Prostate gland (tissue), 2 donors: ENCODE data around the gene ELK4. TPM values are rescaled to one million over a fixed set of nuclear protein-coding genes. Genes with fewer than 3 reads are reported as not detected.
A peak's percentile ranks its signal among the peaks of the same experiment; 100 is the strongest.

Source experiments
- DNase-seq: peaks from one replicate; pipeline ENCODE4 v3.0.0-alpha.2; 2019; ENCODE audit warnings: low spot score
- H3K27ac ChIP-seq, 2 donors: fragments of 200-600 bp; sonication (generic); 2 replicates each; pipeline ENCODE4 v1.5.1; 2017 to 2019
- H3K27me3 ChIP-seq: fragments of 200-600 bp; sonication (generic); replicated peaks from 2 replicates; pipeline ENCODE4 v1.5.1; 2019; ENCODE audit not compliant: insufficient read depth
- H3K36me3 ChIP-seq, 2 donors: fragments of 200-600 bp; sonication (generic); 1 replicate in 1 of 2; 2 replicates in 1 of 2; pipeline versions ENCODE4 v1.5.1 to v1.8.1; 2017 to 2019
- H3K4me1 ChIP-seq: fragments of 200-600 bp; sonication (generic); replicated peaks from 2 replicates; pipeline ENCODE4 v1.5.1; 2019
- H3K4me3 ChIP-seq, 2 donors: fragments of 200-600 bp; sonication (generic); 2 replicates each; pipeline ENCODE4 v1.5.1; 2017 to 2019
- H3K9me3 ChIP-seq: fragments of 200-600 bp; sonication (generic); 2 replicates; pipeline ENCODE4 v1.5.1; 2017
- POLR2A ChIP-seq: fragments of 450-650 bp; IDR thresholded peaks from one replicate; pipeline ENCODE4 v1.6.1; 2016; ENCODE audit warnings: antibody characterized with exemption, mild to moderate bottlenecking
- POLR2AphosphoS5 ChIP-seq: sonication (generic); formaldehyde crosslinking; IDR thresholded peaks from one replicate; pipeline ENCODE4 v1.6.1; 2017; ENCODE audit warnings: antibody characterized with exemption
- WGBS: methylation state at CpG from one replicate; pipeline ENCODE4 v1.1.5; 2018; 5-methylcytosine and 5-hydroxymethylcytosine counted together
- intact Hi-C: fragments of 100-400 bp; cut with DNase I; formaldehyde crosslinking; loops from one replicate; pipeline ENCODE4 v1.14.2; 2022
- total RNA-seq, 2 donors: library from RNA; depleted of rRNA; stranded (reverse); fragments of >200 nt; gene quantifications; one replicate each; pipeline ENCODE4 v1.1.0, GENCODE V29; 2016
- TF ChIP-seq, protein P1 (sequence below), 4 experiments: fragments of 200-600 bp in 2 of 4; fragments of 450-650 bp in 2 of 4; sonication (generic) in 2 of 4; IDR thresholded peaks; 1 replicate in 3 of 4; 2 replicates in 1 of 4; pipeline ENCODE4 v1.5.1; 2016 to 2019; ENCODE audit warnings: antibody characterized with exemption in 4 of 4, mild to moderate bottlenecking in 2 of 4, moderate library complexity in 2 of 4

ELK4 gene
- total RNA-seq, 2 donors from 2014 or later, result 58.8 to 62.7 TPM

DNA sequence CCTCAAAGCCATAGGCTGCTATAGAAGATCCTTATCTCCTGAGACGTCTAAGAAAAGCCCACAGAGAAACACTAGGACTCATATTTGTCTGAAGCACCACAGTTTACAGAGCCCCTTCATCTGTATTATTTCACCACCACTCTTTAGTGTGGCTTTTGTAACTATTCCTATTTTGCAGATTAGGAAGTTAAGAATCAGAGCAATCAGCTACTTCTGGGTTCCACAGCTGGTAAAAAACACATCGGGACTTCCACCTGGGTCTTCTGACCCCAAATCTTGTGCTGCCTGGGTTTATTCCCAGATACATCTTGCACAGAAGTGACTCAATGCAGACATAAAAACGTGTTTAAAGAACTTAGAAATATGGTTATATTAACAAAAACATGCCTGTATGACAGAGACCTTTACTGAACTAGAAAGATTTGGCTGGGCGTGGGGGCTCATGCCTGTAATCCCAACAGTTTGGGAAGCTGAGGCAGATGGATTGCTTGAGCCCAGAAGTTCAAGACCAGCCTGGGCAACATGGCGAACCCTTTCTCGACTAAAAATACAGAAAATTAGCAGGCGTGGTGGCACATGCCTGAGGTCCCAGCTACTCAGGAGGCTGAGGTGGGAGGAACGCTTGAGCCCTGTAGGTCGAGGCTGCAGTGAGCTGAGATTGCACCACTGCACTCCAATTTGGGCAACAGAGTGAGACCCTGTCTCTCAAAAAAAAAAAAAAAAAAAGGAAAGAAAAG, 40.9 kb downstream of the ELK4 start:
- no peaks in the 10 kb centered on the region for H3K9me3 ChIP-seq
- DNase-seq, result no peak
- intact Hi-C loops, result loop anchor here (2.0 kb wide), 1 partner anchor 42 kb away; the partner anchor contains the start of gene ELK4
- no peaks in the 10 kb centered on the region for H3K36me3 ChIP-seq
- H3K27me3 ChIP-seq, result no peaks in the 10 kb centered on the region
- H3K4me3 ChIP-seq, result no peak overlapping the region
- WGBS, result 71% methylated on average over 9 of the region's 9 CpGs
- H3K27ac ChIP-seq, result peak overlapping the region in 1 of 2 donors; percentile 50
- no peaks in the 10 kb centered on the region for H3K4me1 ChIP-seq
- TF ChIP-seq POLR2AphosphoS5 (no peak), POLR2A (no peak)
- TF ChIP-seq, protein P1, sequence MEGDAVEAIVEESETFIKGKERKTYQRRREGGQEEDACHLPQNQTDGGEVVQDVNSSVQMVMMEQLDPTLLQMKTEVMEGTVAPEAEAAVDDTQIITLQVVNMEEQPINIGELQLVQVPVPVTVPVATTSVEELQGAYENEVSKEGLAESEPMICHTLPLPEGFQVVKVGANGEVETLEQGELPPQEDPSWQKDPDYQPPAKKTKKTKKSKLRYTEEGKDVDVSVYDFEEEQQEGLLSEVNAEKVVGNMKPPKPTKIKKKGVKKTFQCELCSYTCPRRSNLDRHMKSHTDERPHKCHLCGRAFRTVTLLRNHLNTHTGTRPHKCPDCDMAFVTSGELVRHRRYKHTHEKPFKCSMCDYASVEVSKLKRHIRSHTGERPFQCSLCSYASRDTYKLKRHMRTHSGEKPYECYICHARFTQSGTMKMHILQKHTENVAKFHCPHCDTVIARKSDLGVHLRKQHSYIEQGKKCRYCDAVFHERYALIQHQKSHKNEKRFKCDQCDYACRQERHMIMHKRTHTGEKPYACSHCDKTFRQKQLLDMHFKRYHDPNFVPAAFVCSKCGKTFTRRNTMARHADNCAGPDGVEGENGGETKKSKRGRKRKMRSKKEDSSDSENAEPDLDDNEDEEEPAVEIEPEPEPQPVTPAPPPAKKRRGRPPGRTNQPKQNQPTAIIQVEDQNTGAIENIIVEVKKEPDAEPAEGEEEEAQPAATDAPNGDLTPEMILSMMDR (IDR thresholded peaks at IDR 0.05), result no peak

DNA sequence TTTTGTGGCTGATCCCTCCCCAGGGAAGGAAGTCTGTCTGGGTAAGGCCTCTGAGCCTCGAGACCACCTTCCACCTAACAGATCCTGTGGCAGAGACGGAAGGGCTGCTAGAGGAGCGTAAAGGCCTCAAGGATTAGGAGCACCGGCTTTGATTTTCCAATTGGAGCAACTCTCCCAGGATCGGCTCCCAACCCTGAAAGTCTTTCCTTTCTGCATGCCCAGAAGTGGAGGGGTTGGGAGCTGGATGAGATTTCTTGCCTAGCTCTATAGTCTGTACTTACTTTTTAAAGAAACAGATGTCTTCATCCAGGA, 41.4 kb downstream of the ELK4 start:
- TF ChIP-seq POLR2AphosphoS5 (no peak), POLR2A (no peak)
- TF ChIP-seq, protein P1 (IDR thresholded peaks at IDR 0.05), result no peak
- H3K27ac ChIP-seq, result no peak overlapping the region
- no peak overlapping the region for H3K4me3 ChIP-seq
- no peaks in the 10 kb centered on the region for H3K36me3 ChIP-seq
- 86% methylated on average over 5 of the region's 5 CpGs for WGBS
- no peaks in the 10 kb centered on the region for H3K27me3 ChIP-seq
- intact Hi-C loops, result loop anchor here (2.0 kb wide), 1 partner anchor 42 kb away; the partner anchor contains the start of gene ELK4
- DNase-seq, result no peak
- no peaks in the 10 kb centered on the region for H3K9me3 ChIP-seq
- no peaks in the 10 kb centered on the region for H3K4me1 ChIP-seq

DNA sequence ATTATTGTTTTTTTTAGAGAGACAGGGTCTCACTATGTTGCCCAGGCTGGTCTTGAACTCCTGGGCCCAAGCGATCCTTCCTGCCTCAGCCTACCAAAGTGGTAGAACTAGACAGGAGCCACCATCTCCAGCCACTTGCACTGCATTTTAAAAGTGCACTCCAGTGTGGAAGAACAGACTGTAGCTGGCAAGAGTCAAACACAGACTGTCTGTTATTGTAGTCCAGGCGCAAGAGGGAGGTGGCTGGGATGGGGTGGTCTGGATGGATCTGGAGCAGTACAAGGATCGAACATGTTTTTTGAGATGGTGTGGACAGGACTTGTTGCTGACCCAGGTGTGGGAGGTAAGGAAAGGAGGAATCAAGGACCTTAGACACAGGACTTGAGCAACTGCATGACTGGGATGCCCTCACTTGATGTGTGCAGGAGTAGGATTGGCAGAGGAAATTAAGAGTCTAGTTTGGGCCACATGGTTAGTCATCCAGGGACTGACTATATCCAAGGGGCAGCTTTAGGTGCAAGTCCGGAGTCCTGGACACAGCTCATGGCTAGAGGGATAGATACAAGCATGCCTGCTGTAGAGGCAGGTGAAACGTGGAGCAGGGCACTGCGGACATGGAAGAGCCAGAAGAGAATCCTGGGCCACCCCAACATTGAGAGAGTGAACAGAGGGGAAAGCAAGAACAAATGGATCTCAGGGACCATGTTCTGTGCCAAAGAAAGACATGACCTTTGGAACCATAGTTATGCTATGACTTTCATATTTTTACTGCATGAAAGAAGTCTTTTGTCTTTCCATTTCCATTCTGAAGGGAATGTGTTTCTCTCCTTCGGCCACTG, 42.0 kb downstream of the ELK4 start:
- no peak for DNase-seq
- H3K27ac ChIP-seq, result no peak overlapping the region
- H3K9me3 ChIP-seq, result no peaks in the 10 kb centered on the region
- no peak overlapping the region for H3K4me3 ChIP-seq
- WGBS, result 89% methylated on average over 7 of the region's 7 CpGs
- H3K4me1 ChIP-seq, result no peaks in the 10 kb centered on the region
- intact Hi-C loops, result loop anchor here (2.0 kb wide), 1 partner anchor 43 kb away; the partner anchor contains the start of gene ELK4
- H3K36me3 ChIP-seq, result no peaks in the 10 kb centered on the region
- no peaks in the 10 kb centered on the region for H3K27me3 ChIP-seq
- TF ChIP-seq POLR2AphosphoS5 (no peak), POLR2A (no peak)
- TF ChIP-seq, protein P1 (IDR thresholded peaks at IDR 0.05), result no peak

DNA sequence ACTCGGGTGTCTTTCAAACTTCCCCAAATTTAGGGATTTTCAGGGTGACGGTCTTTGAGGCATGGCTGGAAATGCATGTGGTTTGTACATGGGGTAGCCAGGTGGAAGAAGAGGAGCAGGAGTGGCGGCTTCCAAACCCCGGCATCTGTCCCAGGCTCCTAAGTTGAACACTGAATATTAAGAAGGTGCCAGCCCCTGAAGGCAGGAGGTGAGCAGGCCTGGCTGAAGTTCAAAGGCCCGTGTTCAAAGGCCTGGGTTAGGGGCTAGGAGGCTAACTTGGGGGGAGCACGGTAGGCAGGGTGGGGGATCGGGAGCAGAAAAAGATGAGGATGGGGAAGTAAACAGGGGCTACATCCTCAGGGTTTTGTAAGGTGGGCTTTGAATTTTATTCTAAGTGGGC, 42.8 kb downstream of the ELK4 start:
- H3K4me1 ChIP-seq, result no peaks in the 10 kb centered on the region
- no peak overlapping the region for H3K4me3 ChIP-seq
- intact Hi-C loops, result no loop called here
- no peak overlapping the region for H3K27ac ChIP-seq
- H3K36me3 ChIP-seq, result no peaks in the 10 kb centered on the region
- TF ChIP-seq POLR2A (no peak), POLR2AphosphoS5 (no peak)
- TF ChIP-seq, protein P1 (IDR thresholded peaks at IDR 0.05), result no peak
- H3K9me3 ChIP-seq, result no peaks in the 10 kb centered on the region
- H3K27me3 ChIP-seq, result no peaks in the 10 kb centered on the region
- 88% methylated on average over 7 of the region's 7 CpGs for WGBS
- no peak for DNase-seq
